B cell (primary cell): ENCODE measurements around the gene TOX2. TPM values are rescaled to one million over a fixed set of nuclear protein-coding genes. Genes with fewer than 3 reads are reported as not detected.

Experiments used
- ATAC-seq: fragments of 200-7000 bp; cut with Tn5 transposase; one replicate; pipeline ENCODE4 v1.10.0; 2021; ENCODE audit warnings: low read depth, mild to moderate bottlenecking, moderate number of reproducible peaks, moderate library complexity
- CTCF ChIA-PET: fragments of 350-600 bp; sonication (Branson Sonifier 250); formaldehyde crosslinking; loops from one replicate; lab custom pipeline; 2021; ENCODE audit warnings: antibody characterized with exemption, inconsistent platforms; lab: Charles Lee
- POLR2A ChIA-PET: fragments of 350-600 bp; sonication (Branson Sonifier 250); formaldehyde crosslinking; loops from one replicate; lab custom pipeline; 2021; ENCODE audit warnings: antibody characterized with exemption; lab: Charles Lee
- DNase-seq: peaks from one replicate; pipeline ENCODE4 v3.0.0; 2013
- H2AFZ ChIP-seq: 2 replicates; pipeline ENCODE4 v1.6.1; 2012; ENCODE audit warnings: mild to moderate bottlenecking, low read depth, low read length; ENCODE audit not compliant: insufficient read depth, poor library complexity, severe bottlenecking
- H3K27ac ChIP-seq, 2 donors: 1 replicate in 1 of 2; 2 replicates in 1 of 2; pipeline ENCODE4 v1.5.1; 2012 to 2013; ENCODE audit warnings: low read length in 2 of 2, mild to moderate bottlenecking in 2 of 2, moderate library complexity in 1 of 2
- H3K27me3 ChIP-seq, 4 experiments: fragments of 200-600 bp in 1 of 4; sonication (generic) in 1 of 4; replicated peaks in 1 of 4; 1 replicate in 2 of 4; 2 replicates in 2 of 4; pipeline versions ENCODE4 v1.6.1 to v1.7.0; 2013 to 2016; ENCODE audit warnings: low read length in 3 of 4, mild to moderate bottlenecking in 2 of 4, mixed read lengths in 1 of 4, moderate library complexity in 1 of 4; ENCODE audit not compliant: insufficient read depth in 4 of 4, control insufficient read depth in 3 of 4; ENCODE audit errors: control extremely low read depth in 1 of 4
- H3K36me3 ChIP-seq, 2 experiments: replicated peaks in 1 of 2; 1 replicate in 1 of 2; 2 replicates in 1 of 2; pipeline versions ENCODE4 v1.6.1 to v1.7.1; 2013; ENCODE audit warnings: low read length in 1 of 2; ENCODE audit not compliant: insufficient read depth in 2 of 2, control insufficient read depth in 1 of 2; ENCODE audit errors: control extremely low read depth in 1 of 2, extremely low read depth in 1 of 2
- H3K4me1 ChIP-seq, 2 donors: fragments of 200-600 bp in 1 of 2; sonication (generic) in 1 of 2; 1 replicate in 1 of 2; 2 replicates in 1 of 2; pipeline versions ENCODE4 v1.5.1 to v1.6.1; 2013 to 2017; ENCODE audit warnings: low read length in 2 of 2; ENCODE audit not compliant: control insufficient read depth in 2 of 2, insufficient read depth in 2 of 2
- H3K4me2 ChIP-seq: replicated peaks from 2 replicates; pipeline ENCODE3; 2012; ENCODE audit warnings: mild to moderate bottlenecking, low read depth, low read length; ENCODE audit not compliant: poor library complexity, severe bottlenecking
- H3K4me3 ChIP-seq, 5 experiments: fragments of 200-600 bp in 1 of 5; sonication (generic) in 1 of 5; 1 replicate in 3 of 5; 2 replicates in 2 of 5; pipeline versions ENCODE4 v1.5.1 to v1.7.0; 2011 to 2016; ENCODE audit warnings: low read length in 4 of 5, mild to moderate bottlenecking in 4 of 5, low read depth in 2 of 5, control low read depth in 1 of 5, moderate library complexity in 1 of 5; ENCODE audit not compliant: insufficient read depth in 1 of 5; ENCODE audit errors: control extremely low read depth in 1 of 5, extremely low read depth in 1 of 5
- H3K79me2 ChIP-seq: fragments of 200-600 bp; sonication (generic); one replicate; pipeline ENCODE4 v1.6.0; 2016; ENCODE audit warnings: low read length; ENCODE audit not compliant: control insufficient read depth, insufficient read depth
- H3K9ac ChIP-seq: fragments of 200-600 bp; sonication (generic); 2 replicates; pipeline ENCODE4 v1.6.1; 2017; ENCODE audit warnings: mild to moderate bottlenecking, low read length, moderate library complexity
- H3K9me3 ChIP-seq, 3 donors: one replicate each; pipeline versions ENCODE4 v1.6.1 to v1.7.1; 2013; ENCODE audit warnings: low read length in 2 of 3; ENCODE audit not compliant: control insufficient read depth in 2 of 3, insufficient read depth in 1 of 3; ENCODE audit errors: control extremely low read depth in 1 of 3
- H4K20me1 ChIP-seq: 2 replicates; pipeline ENCODE4 v1.6.0; 2012; ENCODE audit warnings: mild to moderate bottlenecking, low read length; ENCODE audit not compliant: insufficient read depth, control insufficient read depth, poor library complexity, severe bottlenecking
- H3K27ac Mint-ChIP-seq: one replicate; pipeline ENCODE4 v1.8.0; 2021; ENCODE audit warnings: mixed read lengths
- H3K27me3 Mint-ChIP-seq: one replicate; pipeline ENCODE4 v1.8.0; 2021; ENCODE audit warnings: mixed read lengths
- H3K4me1 Mint-ChIP-seq: one replicate; pipeline ENCODE4 v1.8.0; 2021; ENCODE audit warnings: mixed read lengths
- H3K4me3 Mint-ChIP-seq: one replicate; pipeline ENCODE4 v1.8.0; 2021; ENCODE audit warnings: mixed read lengths
- H3K9me3 Mint-ChIP-seq: one replicate; pipeline ENCODE4 v1.8.0; 2022; ENCODE audit warnings: mixed read lengths; ENCODE audit not compliant: insufficient read depth
- EZH2 ChIP-seq: IDR thresholded peaks from 2 replicates; pipeline ENCODE4 v1.6.1; 2012; ENCODE audit warnings: borderline replicate concordance, low read depth, mild to moderate bottlenecking, moderate library complexity, low read length; ENCODE audit not compliant: insufficient read depth, poor library complexity, severe bottlenecking
- WGBS: methylation state at CpG from one replicate; pipeline ENCODE4 v1.1.5; 2013; ENCODE audit warnings: missing lambda C conversion rate; ENCODE audit not compliant: insufficient coverage; 5-methylcytosine and 5-hydroxymethylcytosine counted together
- intact Hi-C: fragments of 100-400 bp; cut with micrococcal nuclease; formaldehyde crosslinking; loops from one replicate; pipeline ENCODE4 v1.10.0; 2022
- polyA plus RNA-seq: library from polyadenylated mRNA; depleted of rRNA; stranded (reverse); fragments of >200 nt; gene quantifications from 2 replicates; pipeline ENCODE4 v1.2.3, GENCODE V29; 2012
- total RNA-seq, 2 donors: library from RNA; stranded (reverse); fragments of 120-200 nt in 1 of 2; gene quantifications; 1 replicate in 1 of 2; 2 replicates in 1 of 2; pipeline versions ENCODE4 v1.2.3 to v1.2.4, GENCODE V29; 2013 to 2022
- TF ChIP-seq, protein P1 (sequence below): fragments of 200-600 bp; IDR thresholded peaks from one replicate; pipeline ENCODE4 v1.8.0; 2022; ENCODE audit warnings: antibody characterized with exemption, mild to moderate bottlenecking

The TOX2 gene
- total and polyA plus RNA-seq, 2 donors (not counting 1 experiment from before 2014, with no cell fraction given): 1.2 to 4.1 TPM

DNA sequence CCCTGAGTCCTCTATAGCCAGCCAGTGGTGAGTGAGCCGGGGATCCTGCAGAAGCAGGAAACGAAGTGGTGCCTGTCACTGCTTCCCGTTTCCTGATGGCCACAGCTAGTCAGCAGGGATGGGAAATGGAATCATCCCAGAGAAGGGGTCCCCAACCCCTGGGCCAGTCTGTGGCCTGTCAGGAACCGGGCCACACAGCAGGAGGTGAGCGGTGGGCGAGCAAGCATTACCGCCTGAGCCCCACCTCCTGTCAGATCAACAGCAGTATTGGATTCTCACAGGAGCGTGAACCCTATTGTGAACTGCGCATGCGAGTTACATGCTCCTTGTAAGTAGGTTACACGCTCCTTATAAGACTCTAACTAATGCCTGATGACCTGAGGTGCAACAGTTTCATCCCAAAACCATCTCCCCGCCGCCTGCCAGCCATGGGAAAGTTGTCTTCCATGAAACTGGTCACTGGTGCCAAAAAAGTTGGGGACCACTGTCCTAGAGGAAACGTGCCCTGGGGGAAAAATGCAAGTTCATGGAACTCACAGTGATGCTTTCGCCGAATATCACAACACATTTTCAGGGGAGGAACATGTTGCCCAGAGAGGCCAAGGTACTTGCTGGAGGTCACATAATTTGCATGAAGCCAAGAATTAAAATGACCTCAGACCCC, 158.5 kb downstream of the TOX2 start:
- peaks cover 0 to 4% (median 0%) of the 10 kb centered on the region in 3 donors for H3K9me3 ChIP-seq
- WGBS: 64% methylated on average over 14 of the region's 16 CpGs
- peaks cover 24 to 44% of the 10 kb centered on the region in 2 donors for H3K4me1 ChIP-seq
- no peaks in the 10 kb centered on the region for H4K20me1 ChIP-seq
- H3K27me3 Mint-ChIP-seq: no peaks in the 10 kb centered on the region
- no peak overlapping the region for H2AFZ ChIP-seq
- H3K79me2 ChIP-seq: no peaks in the 10 kb centered on the region
- DNase-seq (no peak), ATAC-seq (no peak)
- H3K27me3 ChIP-seq: peaks cover 0 to 2% (median 0%) of the 10 kb centered on the region in 4 experiments
- H3K27ac ChIP-seq: no peak overlapping the region
- H3K4me1 Mint-ChIP-seq: peaks cover 41% of the 10 kb centered on the region
- H3K4me3 ChIP-seq: no peak overlapping the region
- H3K27ac Mint-ChIP-seq: peak overlapping the region; percentile 22
- H3K9ac ChIP-seq: no peak overlapping the region
- H3K9me3 Mint-ChIP-seq: no peaks in the 10 kb centered on the region
- TF ChIP-seq, protein P1, sequence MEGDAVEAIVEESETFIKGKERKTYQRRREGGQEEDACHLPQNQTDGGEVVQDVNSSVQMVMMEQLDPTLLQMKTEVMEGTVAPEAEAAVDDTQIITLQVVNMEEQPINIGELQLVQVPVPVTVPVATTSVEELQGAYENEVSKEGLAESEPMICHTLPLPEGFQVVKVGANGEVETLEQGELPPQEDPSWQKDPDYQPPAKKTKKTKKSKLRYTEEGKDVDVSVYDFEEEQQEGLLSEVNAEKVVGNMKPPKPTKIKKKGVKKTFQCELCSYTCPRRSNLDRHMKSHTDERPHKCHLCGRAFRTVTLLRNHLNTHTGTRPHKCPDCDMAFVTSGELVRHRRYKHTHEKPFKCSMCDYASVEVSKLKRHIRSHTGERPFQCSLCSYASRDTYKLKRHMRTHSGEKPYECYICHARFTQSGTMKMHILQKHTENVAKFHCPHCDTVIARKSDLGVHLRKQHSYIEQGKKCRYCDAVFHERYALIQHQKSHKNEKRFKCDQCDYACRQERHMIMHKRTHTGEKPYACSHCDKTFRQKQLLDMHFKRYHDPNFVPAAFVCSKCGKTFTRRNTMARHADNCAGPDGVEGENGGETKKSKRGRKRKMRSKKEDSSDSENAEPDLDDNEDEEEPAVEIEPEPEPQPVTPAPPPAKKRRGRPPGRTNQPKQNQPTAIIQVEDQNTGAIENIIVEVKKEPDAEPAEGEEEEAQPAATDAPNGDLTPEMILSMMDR: no peak
- no peak for TF ChIP-seq EZH2
- CTCF ChIA-PET: interaction anchor here (0.8 to 1.0 kb wide), 2 partner anchors 8 to 17 kb away, joined by 3 read pairs; no protein-coding TSS in a partner anchor
- no peak overlapping the region for H3K4me3 Mint-ChIP-seq
- H3K36me3 ChIP-seq: no peaks in the 10 kb centered on the region
- H3K4me2 ChIP-seq: no peak overlapping the region
- intact Hi-C loops: no loop called here
- POLR2A ChIA-PET: no interaction called here

DNA sequence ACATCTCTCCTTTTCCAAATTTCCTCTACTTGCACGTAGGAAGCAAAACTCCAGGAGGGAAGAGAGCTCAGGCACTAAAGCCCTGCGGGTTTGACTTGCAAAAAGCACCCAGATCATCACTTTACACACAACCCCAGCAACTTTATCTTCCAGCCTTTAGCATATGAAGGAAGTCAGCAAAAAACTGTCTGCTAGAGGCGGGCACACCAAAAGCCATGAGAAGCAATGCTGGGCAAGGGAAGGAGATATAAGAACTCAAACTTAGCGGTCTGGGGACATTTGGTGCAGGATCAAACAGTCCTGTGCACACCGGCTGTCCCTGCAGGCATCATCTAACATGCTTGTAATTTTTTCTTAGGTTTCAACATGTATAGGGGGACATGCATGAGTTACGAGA, 159.0 kb downstream of the TOX2 start:
- peaks cover 0 to 4% (median 0%) of the 10 kb centered on the region in 3 donors for H3K9me3 ChIP-seq
- no peak for ATAC-seq
- Mint-ChIP-seq H3K27me3 (no peaks in the 10 kb centered on the region), H3K27ac (peak overlapping the region; percentile 22), H3K9me3 (no peaks in the 10 kb centered on the region), H3K4me3 (no peak overlapping the region), H3K4me1 (peaks cover 39% of the 10 kb centered on the region)
- DNase-seq: no peak
- no peaks in the 10 kb centered on the region for H3K79me2 ChIP-seq
- H2AFZ ChIP-seq: no peak overlapping the region
- intact Hi-C loops: no loop called here
- TF ChIP-seq, protein P1: no peak
- no peak for TF ChIP-seq EZH2
- H4K20me1 ChIP-seq: no peaks in the 10 kb centered on the region
- no peak overlapping the region for H3K9ac ChIP-seq
- 84% methylated on average over 5 of the region's 6 CpGs for WGBS
- CTCF ChIA-PET: no interaction called here
- no peaks in the 10 kb centered on the region for H3K36me3 ChIP-seq
- no peak overlapping the region for H3K4me2 ChIP-seq
- peaks cover 0 to 2% (median 0%) of the 10 kb centered on the region in 4 experiments for H3K27me3 ChIP-seq
- peaks cover 20 to 38% of the 10 kb centered on the region in 2 donors for H3K4me1 ChIP-seq
- POLR2A ChIA-PET: no interaction called here
- no peak overlapping the region for H3K27ac ChIP-seq
- no peak overlapping the region for H3K4me3 ChIP-seq
